K562 (cell line): Measurements from ENCODE around the gene MYO3B. TPM values are rescaled to one million over a fixed set of nuclear protein-coding genes. Genes with fewer than 3 reads are reported as not detected.

Source experiments
- ATAC-seq: fragments of 200-7000 bp; cut with Tn5 transposase; 3 replicates; pipeline ENCODE4 v1.9.1; 2020; ENCODE audit warnings: moderate library complexity
- BruUV-seq: library from RNA; stranded (reverse); fragments of 400-500 nt; replicated peaks from 2 replicates; lab custom pipeline; 2021; lab: Mats Ljungman, UMichigan
- CTCF ChIA-PET: fragments of 300-600 bp; formaldehyde crosslinking; extraction: SDS; loops from one replicate; lab custom pipeline; 2021; ENCODE audit warnings: low intra/inter-chr PET ratio; lab: Yijun Ruan, JAX
- POLR2A ChIA-PET: fragments of 300-600, 350-650 bp; sonication (Branson Sonifier 250); formaldehyde crosslinking; extraction: SDS; loops from one replicate; lab custom pipeline; 2021; ENCODE audit warnings: antibody characterized with exemption, inconsistent platforms; lab: Yijun Ruan, JAX
- DNase-seq, 4 experiments: peaks; one replicate each; pipeline versions ENCODE4 v3.0.0 to v3.0.0-alpha.2; 2011 to 2018; ENCODE audit warnings: low spot score in 3 of 4, mixed read lengths in 3 of 4; ENCODE audit errors: extremely low read depth in 1 of 4
- FAIRE-seq: peaks from 2 replicates; lab custom pipeline; 2011; peaks lifted over from hg19 to GRCh38; lab: Jason Lieb, UNC
- H2AFZ ChIP-seq: 2 replicates; pipeline ENCODE4 v1.6.0; 2011; ENCODE audit warnings: low read depth, low read length, control low read depth, inconsistent platforms
- H3K27ac ChIP-seq: fragments of 200-600 bp; 3 replicates; pipeline ENCODE4 v1.8.0; 2011; ENCODE audit warnings: low read depth, mild to moderate bottlenecking, control low read depth, inconsistent platforms, low read length, moderate library complexity, mixed read lengths; ENCODE audit errors: extremely low read depth
- H3K27me3 ChIP-seq, 2 experiments: fragments of 300-600 bp in 1 of 2; 2 replicates in 1 of 2; 3 replicates in 1 of 2; pipeline versions ENCODE4 v1.6.0 to v1.8.0; 2011; ENCODE audit warnings: inconsistent platforms in 2 of 2, low read length in 2 of 2, mild to moderate bottlenecking in 1 of 2, mixed read lengths in 1 of 2, moderate library complexity in 1 of 2; ENCODE audit not compliant: control insufficient read depth in 2 of 2, insufficient read depth in 2 of 2
- H3K36me3 ChIP-seq: fragments of 300-600 bp; 3 replicates; pipeline ENCODE4 v1.8.0; 2011; ENCODE audit warnings: mild to moderate bottlenecking, low read length, inconsistent platforms; ENCODE audit not compliant: control insufficient read depth, insufficient read depth
- H3K4me1 ChIP-seq, 2 experiments: fragments of 200-600 bp in 1 of 2; replicated peaks in 1 of 2; 2 replicates in 1 of 2; 3 replicates in 1 of 2; pipeline versions ENCODE4 v1.5.1 to v1.8.0; 2011; ENCODE audit warnings: inconsistent platforms in 2 of 2, low read length in 2 of 2, mild to moderate bottlenecking in 1 of 2, mixed read lengths in 1 of 2, moderate library complexity in 1 of 2; ENCODE audit not compliant: control insufficient read depth in 2 of 2, insufficient read depth in 2 of 2
- H3K4me2 ChIP-seq: 2 replicates; pipeline ENCODE4 v1.6.1; 2011; ENCODE audit warnings: low read length, control low read depth, inconsistent platforms, mixed read lengths; ENCODE audit not compliant: insufficient read depth
- H3K4me3 ChIP-seq: fragments of 200-600 bp; sonication (generic), shearing (Covaris generic); 2 replicates; pipeline ENCODE4 v1.5.1; 2016; ENCODE audit warnings: control low read depth, inconsistent platforms
- H3K79me2 ChIP-seq: fragments of 200-600 bp; 3 replicates; pipeline ENCODE4 v1.8.0; 2011; ENCODE audit warnings: low read length, inconsistent platforms; ENCODE audit not compliant: control insufficient read depth, insufficient read depth
- H3K9ac ChIP-seq, 2 experiments: 2 replicates each; pipeline versions ENCODE4 v1.6.0 to v1.6.1; 2011; ENCODE audit warnings: low read depth in 2 of 2, low read length in 2 of 2, control low read depth in 1 of 2, inconsistent platforms in 1 of 2, mild to moderate bottlenecking in 1 of 2, mixed read lengths in 1 of 2; ENCODE audit not compliant: insufficient read depth in 1 of 2
- H3K9me1 ChIP-seq: one replicate; pipeline ENCODE4 v1.6.0; 2011; ENCODE audit warnings: inconsistent platforms, mild to moderate bottlenecking, low read length, moderate library complexity; ENCODE audit not compliant: control insufficient read depth, insufficient read depth
- H3K9me3 ChIP-seq: replicated peaks from 2 replicates; pipeline ENCODE4 v1.5.1; 2011; ENCODE audit warnings: low read depth, low read length, inconsistent platforms; ENCODE audit not compliant: control insufficient read depth, insufficient read depth
- H4K20me1 ChIP-seq: replicated peaks from 2 replicates; pipeline ENCODE4 v1.6.1; 2011; ENCODE audit warnings: low read length, inconsistent platforms, mixed read lengths; ENCODE audit not compliant: control insufficient read depth, insufficient read depth
- DPF2 ChIP-seq: fragments of 450-650 bp; IDR thresholded peaks from 2 replicates; pipeline ENCODE4 v1.6.1; 2016
- FOSL1 ChIP-seq: fragments of 200-800 bp; sonication (Bioruptor generic); conservative IDR thresholded peaks from 2 replicates; pipeline ENCODE4 v1.6.1; 2016; ENCODE audit warnings: missing genetic modification characterization, missing compliant biosample characterization
- GTF2A2 ChIP-seq: IDR thresholded peaks from 2 replicates; pipeline ENCODE4 v1.6.1; 2016; ENCODE audit warnings: mild to moderate bottlenecking, missing genetic modification characterization, missing compliant biosample characterization
- HDAC2 ChIP-seq: fragments of 450-650 bp; IDR thresholded peaks from 2 replicates; pipeline ENCODE4 v1.6.1; 2016; ENCODE audit warnings: mild to moderate bottlenecking
- MEIS2 ChIP-seq: fragments of 450-650 bp; IDR thresholded peaks from 2 replicates; pipeline ENCODE4 v1.6.1; 2014; ENCODE audit warnings: mild to moderate bottlenecking; ENCODE audit not compliant: partially characterized antibody
- PHB ChIP-seq: fragments of 250-450 bp; sonication (Bioruptor Pico); IDR thresholded peaks from 2 replicates; pipeline ENCODE4 v1.5.0; 2021
- RAD21 ChIP-seq, 2 experiments: fragments of 250-450 bp in 1 of 2; fragments of 450-650 bp in 1 of 2; sonication (Bioruptor Pico) in 1 of 2; formaldehyde crosslinking in 1 of 2; IDR thresholded peaks in 1 of 2; conservative IDR thresholded peaks in 1 of 2; 2 replicates each; pipeline versions ENCODE4 v1.4.0 to v1.8.0; 2020 to 2022; ENCODE audit warnings: mild to moderate bottlenecking in 2 of 2, moderate library complexity in 1 of 2
- RBM17 ChIP-seq: fragments of 200-400 bp; formaldehyde crosslinking; IDR thresholded peaks from 2 replicates; pipeline ENCODE4 v1.6.1; 2017; ENCODE audit warnings: low read depth, mild to moderate bottlenecking, low read length, borderline replicate concordance
- SLC30A9 ChIP-seq: fragments of 250-450 bp; sonication (Bioruptor Pico); IDR thresholded peaks from 2 replicates; pipeline ENCODE4 v1.8.0; 2022; ENCODE audit warnings: mild to moderate bottlenecking, moderate library complexity
- SMARCE1 ChIP-seq: fragments of 450-650 bp; IDR thresholded peaks from 2 replicates; pipeline ENCODE4 v1.7.1; 2016; ENCODE audit warnings: mild to moderate bottlenecking
- ZC3H8 ChIP-seq: fragments of 450-650 bp; IDR thresholded peaks from 2 replicates; pipeline ENCODE4 v1.6.1; 2017
- ZNF140 ChIP-seq: fragments of 250-450 bp; sonication (Bioruptor Pico); IDR thresholded peaks from 2 replicates; pipeline ENCODE4 v1.8.0; 2021; ENCODE audit warnings: moderate library complexity, mild to moderate bottlenecking, inconsistent platforms
- WGBS: fragments of 100-300 bp; shearing (Covaris generic); methylation state at CpG from one replicate; pipeline ENCODE4 v1.1.6; 2016; ENCODE audit warnings: low coverage, mixed read lengths; ENCODE audit not compliant: insufficient coverage; ENCODE audit errors: missing lambda C conversion rate; 5-methylcytosine and 5-hydroxymethylcytosine counted together
- in situ Hi-C: fragments of 300-500 bp; cut with MboI; formaldehyde crosslinking; loops from 4 replicates; pipeline ENCODE4 v1.15.0; 2018; ENCODE audit warnings: inconsistent platforms, mixed read lengths
- intact Hi-C: fragments of 100-400 bp; cut with micrococcal nuclease; formaldehyde crosslinking; loops from 2 replicates; pipeline ENCODE4 v1.14.2; 2022
- polyA plus RNA-seq, 8 experiments: library from polyadenylated mRNA; depleted of rRNA in 4 of 8; stranded (reverse) in 5 of 8; unstranded in 3 of 8; fragments of >200 nt; fragmentation: Nextera tagmentation in 2 of 8; fragmentation: Illumina TruSeq in 1 of 8; extraction: Ambion mirVana in 2 of 8; extraction: Trizol in 1 of 8; gene quantifications; 2 replicates each; pipeline versions ENCODE4 v1.2.1 to v1.2.3, GENCODE V29; 2011 to 2014; ENCODE audit warnings: inconsistent platforms in 1 of 8, missing spikeins in 1 of 8
- total RNA-seq, 7 experiments: library from RNA; depleted of rRNA in 6 of 7; stranded (reverse); fragments of >200 nt in 6 of 7; fragmentation: Illumina TruSeq in 2 of 7; extraction: Trizol in 2 of 7; gene quantifications; 2 replicates each; pipeline versions ENCODE4 v1.2.1 to v1.2.3, GENCODE V29; 2011 to 2021; ENCODE audit warnings: low replicate concordance in 1 of 7
- TF ChIP-seq, protein P1 (sequence below), 2 experiments: IDR thresholded peaks in 1 of 2; conservative IDR thresholded peaks in 1 of 2; 2 replicates each; pipeline ENCODE4 v1.6.1; 2016; ENCODE audit warnings: low read depth in 2 of 2, mild to moderate bottlenecking in 1 of 2, missing compliant biosample characterization in 1 of 2, missing genetic modification characterization in 1 of 2, moderate library complexity in 1 of 2
- TF ChIP-seq, protein P2 (sequence below): fragments of 150-350 bp; IDR thresholded peaks from 2 replicates; pipeline ENCODE4 v1.6.1; 2014; ENCODE audit warnings: low read depth, mild to moderate bottlenecking, low read length, borderline replicate concordance
- TF ChIP-seq, protein P3 (sequence below): fragments of 450-650 bp; IDR thresholded peaks from 2 replicates; pipeline ENCODE4 v1.7.1; 2018; ENCODE audit warnings: mild to moderate bottlenecking, low read depth; ENCODE audit not compliant: partially characterized antibody

Gene MYO3B
- total and polyA plus RNA-seq, 9 of the 15 experiments (the other 6 are each of a cell fraction or from before 2014, with no cell fraction given), result 2.7 to 6.5 (median 3.6) TPM

DNA sequence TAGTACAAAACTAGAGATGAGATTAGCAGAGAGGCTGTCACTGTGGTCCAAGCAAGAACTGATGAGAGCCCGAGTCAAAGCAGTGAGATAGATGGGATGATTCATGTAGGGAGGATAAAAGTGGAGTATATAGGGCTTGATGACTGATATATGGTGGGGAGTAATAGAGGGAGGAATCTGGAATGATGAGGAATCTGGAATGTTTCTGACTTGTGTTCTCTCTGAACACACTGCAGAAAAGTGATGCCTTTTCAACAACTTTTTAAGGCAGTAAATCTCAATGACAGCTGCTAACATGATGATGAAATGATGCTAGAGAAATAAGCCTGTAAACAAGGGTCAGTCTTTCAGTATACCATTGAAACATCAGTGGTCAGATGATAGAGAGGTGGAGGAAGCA is 393.7 kb downstream of the MYO3B start:
- Histone ChIP-seq H3K9me1 (no peaks in the 10 kb centered on the region), H3K36me3 (no peaks in the 10 kb centered on the region), H3K27ac (no peak overlapping the region), H3K9ac (no peak overlapping the region), H3K4me1 (no peaks in the 10 kb centered on the region), H3K27me3 (no peaks in the 10 kb centered on the region; a peak in 2 of 5 replicates), H3K4me2 (no peak overlapping the region), H3K4me3 (no peak overlapping the region), H3K9me3 (no peaks in the 10 kb centered on the region), H3K79me2 (no peaks in the 10 kb centered on the region), H2AFZ (no peak overlapping the region), H4K20me1 (no peaks in the 10 kb centered on the region)
- FAIRE-seq, result no peak
- intact Hi-C loops, result no loop called here
- 0% methylated on average over 1 of the region's 1 CpG for WGBS
- no peak for ATAC-seq
- ChIA-PET POLR2A (interaction anchor here (0.6 kb wide), 1 partner anchor 18 kb away, joined by 3 read pairs; no protein-coding TSS in a partner anchor), CTCF (no interaction called here)
- no TSS peak for BruUV-seq
- in situ Hi-C loops, result no loop called here
- DNase-seq, result no peak
- TF ChIP-seq SLC30A9 (CRISPR knock-in tag) (no peak), ZC3H8 (no peak), PHB (CRISPR knock-in tag) (no peak), GTF2A2 (tag) (no peak), ZNF140 (CRISPR knock-in tag) (no peak), RAD21 (CRISPR knock-in tag; conservative IDR thresholded peaks at IDR 0.05 in 1 of 2, IDR thresholded peaks at IDR 0.05 in 1 of 2) (0 out of 4 replicates have a peak, but pooled peaks of 1 of the 2 experiments have one; percentile 0), HDAC2 (no peak), MEIS2 (peak; percentile 86), FOSL1 (tag) (no peak), SMARCE1 (no peak), DPF2 (no peak), RBM17 (no peak)
- TF ChIP-seq, protein P1, sequence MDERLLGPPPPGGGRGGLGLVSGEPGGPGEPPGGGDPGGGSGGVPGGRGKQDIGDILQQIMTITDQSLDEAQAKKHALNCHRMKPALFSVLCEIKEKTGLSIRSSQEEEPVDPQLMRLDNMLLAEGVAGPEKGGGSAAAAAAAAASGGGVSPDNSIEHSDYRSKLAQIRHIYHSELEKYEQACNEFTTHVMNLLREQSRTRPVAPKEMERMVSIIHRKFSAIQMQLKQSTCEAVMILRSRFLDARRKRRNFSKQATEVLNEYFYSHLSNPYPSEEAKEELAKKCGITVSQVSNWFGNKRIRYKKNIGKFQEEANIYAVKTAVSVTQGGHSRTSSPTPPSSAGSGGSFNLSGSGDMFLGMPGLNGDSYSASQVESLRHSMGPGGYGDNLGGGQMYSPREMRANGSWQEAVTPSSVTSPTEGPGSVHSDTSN (CRISPR knock-in tag; IDR thresholded peaks at IDR 0.05; ENCODE audit: low read depth), result no peak
- TF ChIP-seq, protein P1 (tag; conservative IDR thresholded peaks at IDR 0.05; ENCODE audit: low read depth), result peak; percentile 89
- TF ChIP-seq, protein P2, sequence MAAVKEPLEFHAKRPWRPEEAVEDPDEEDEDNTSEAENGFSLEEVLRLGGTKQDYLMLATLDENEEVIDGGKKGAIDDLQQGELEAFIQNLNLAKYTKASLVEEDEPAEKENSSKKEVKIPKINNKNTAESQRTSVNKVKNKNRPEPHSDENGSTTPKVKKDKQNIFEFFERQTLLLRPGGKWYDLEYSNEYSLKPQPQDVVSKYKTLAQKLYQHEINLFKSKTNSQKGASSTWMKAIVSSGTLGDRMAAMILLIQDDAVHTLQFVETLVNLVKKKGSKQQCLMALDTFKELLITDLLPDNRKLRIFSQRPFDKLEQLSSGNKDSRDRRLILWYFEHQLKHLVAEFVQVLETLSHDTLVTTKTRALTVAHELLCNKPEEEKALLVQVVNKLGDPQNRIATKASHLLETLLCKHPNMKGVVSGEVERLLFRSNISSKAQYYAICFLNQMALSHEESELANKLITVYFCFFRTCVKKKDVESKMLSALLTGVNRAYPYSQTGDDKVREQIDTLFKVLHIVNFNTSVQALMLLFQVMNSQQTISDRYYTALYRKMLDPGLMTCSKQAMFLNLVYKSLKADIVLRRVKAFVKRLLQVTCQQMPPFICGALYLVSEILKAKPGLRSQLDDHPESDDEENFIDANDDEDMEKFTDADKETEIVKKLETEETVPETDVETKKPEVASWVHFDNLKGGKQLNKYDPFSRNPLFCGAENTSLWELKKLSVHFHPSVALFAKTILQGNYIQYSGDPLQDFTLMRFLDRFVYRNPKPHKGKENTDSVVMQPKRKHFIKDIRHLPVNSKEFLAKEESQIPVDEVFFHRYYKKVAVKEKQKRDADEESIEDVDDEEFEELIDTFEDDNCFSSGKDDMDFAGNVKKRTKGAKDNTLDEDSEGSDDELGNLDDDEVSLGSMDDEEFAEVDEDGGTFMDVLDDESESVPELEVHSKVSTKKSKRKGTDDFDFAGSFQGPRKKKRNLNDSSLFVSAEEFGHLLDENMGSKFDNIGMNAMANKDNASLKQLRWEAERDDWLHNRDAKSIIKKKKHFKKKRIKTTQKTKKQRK, result no peak
- TF ChIP-seq, protein P3, sequence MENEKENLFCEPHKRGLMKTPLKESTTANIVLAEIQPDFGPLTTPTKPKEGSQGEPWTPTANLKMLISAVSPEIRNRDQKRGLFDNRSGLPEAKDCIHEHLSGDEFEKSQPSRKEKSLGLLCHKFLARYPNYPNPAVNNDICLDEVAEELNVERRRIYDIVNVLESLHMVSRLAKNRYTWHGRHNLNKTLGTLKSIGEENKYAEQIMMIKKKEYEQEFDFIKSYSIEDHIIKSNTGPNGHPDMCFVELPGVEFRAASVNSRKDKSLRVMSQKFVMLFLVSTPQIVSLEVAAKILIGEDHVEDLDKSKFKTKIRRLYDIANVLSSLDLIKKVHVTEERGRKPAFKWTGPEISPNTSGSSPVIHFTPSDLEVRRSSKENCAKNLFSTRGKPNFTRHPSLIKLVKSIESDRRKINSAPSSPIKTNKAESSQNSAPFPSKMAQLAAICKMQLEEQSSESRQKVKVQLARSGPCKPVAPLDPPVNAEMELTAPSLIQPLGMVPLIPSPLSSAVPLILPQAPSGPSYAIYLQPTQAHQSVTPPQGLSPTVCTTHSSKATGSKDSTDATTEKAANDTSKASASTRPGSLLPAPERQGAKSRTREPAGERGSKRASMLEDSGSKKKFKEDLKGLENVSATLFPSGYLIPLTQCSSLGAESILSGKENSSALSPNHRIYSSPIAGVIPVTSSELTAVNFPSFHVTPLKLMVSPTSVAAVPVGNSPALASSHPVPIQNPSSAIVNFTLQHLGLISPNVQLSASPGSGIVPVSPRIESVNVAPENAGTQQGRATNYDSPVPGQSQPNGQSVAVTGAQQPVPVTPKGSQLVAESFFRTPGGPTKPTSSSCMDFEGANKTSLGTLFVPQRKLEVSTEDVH, result no peak
